ENCODE data around the gene ARL6IP6.
A peak's percentile ranks its signal among the peaks of the same experiment; 100 is the strongest.

The ARL6IP6 gene

GRCh38 chr2:152715112-152715511 is 3.3 kb upstream of the ARL6IP6 start:
- no peak for TF ChIP-seq CTCF (IDR thresholded peaks at IDR 0.05)

- TF ChIP-seq CTCF (IDR thresholded peaks at IDR 0.05) = peak; percentile 55
Measured at GRCh38 chr2:152715854-152716428, 2.5 kb upstream of the ARL6IP6 start.

GRCh38 chr2:152716805-152717227 is 1.6 kb upstream of the ARL6IP6 start:
- no peak for TF ChIP-seq CTCF (IDR thresholded peaks at IDR 0.05)

GRCh38 chr2:152717228-152718075 is 968 bp upstream of the ARL6IP6 start, which contains the start of gene PRPF40A:
Gene PRPF40A, minus strand, starts transcription at chr2:152717461. Its CDS starts 22 bp downstream, at chr2:152717439.
- no peak for TF ChIP-seq CTCF (IDR thresholded peaks at IDR 0.05)

- TF ChIP-seq CTCF (IDR thresholded peaks at IDR 0.05) = no peak
Measured at GRCh38 chr2:152718909-152719645, 657 bp downstream of the ARL6IP6 start.

- TF ChIP-seq CTCF (IDR thresholded peaks at IDR 0.05) = no peak
Measured at GRCh38 chr2:152720794-152721193, 2.4 kb downstream of the ARL6IP6 start.

GRCh38 chr2:152723918-152724317 is 5.5 kb downstream of the ARL6IP6 start:
- TF ChIP-seq CTCF (IDR thresholded peaks at IDR 0.05) = no peak
